HG03025 (cell line): Measurements from ENCODE around the gene EML3.
"Not testable (repeated sequence)": the region's sequence is repeated elsewhere in the genome, so short reads cannot be mapped to it uniquely, and the experiment has no call there.

Experiments used
- ATAC-seq: cut with Tn5 transposase; IDR thresholded peaks from one replicate; pipeline ENCODE4 v1.9.1; 2021; ENCODE audit warnings: mild to moderate bottlenecking, moderate library complexity; ENCODE audit not compliant: unreplicated experiment, low FRiP score

Gene EML3

GRCh38 chr11:62612366-62613290 is at the start of gene EML3, which contains the start of gene ROM1:
EML3 (minus strand) TSS chr11:62612775; CDS start chr11:62612457, 318 bp downstream.
ROM1 (plus strand) TSS chr11:62613257; CDS start chr11:62613282, 25 bp downstream.
- ATAC-seq: peak; percentile 58

- ATAC-seq: no peak
Observed at GRCh38 chr11:62656796-62657429, 44.3 kb upstream of the EML3 start.

GRCh38 chr11:62654297-62654696 is 41.7 kb upstream of the EML3 start:
- no peak for ATAC-seq

- ATAC-seq: no peak
Observed at GRCh38 chr11:62652161-62653006, 39.8 kb upstream of the EML3 start.

GRCh38 chr11:62650283-62650682 is 37.7 kb upstream of the EML3 start:
- not testable (repeated sequence) for ATAC-seq

- no peak for ATAC-seq
Observed at GRCh38 chr11:62649486-62649885, 36.9 kb upstream of the EML3 start.

- no peak for ATAC-seq
Observed at GRCh38 chr11:62648967-62649364, 36.4 kb upstream of the EML3 start.

GRCh38 chr11:62648185-62648966 is 35.8 kb upstream of the EML3 start:
- no peak for ATAC-seq

GRCh38 chr11:62647609-62648005 is 35.0 kb upstream of the EML3 start:
- no peak for ATAC-seq

GRCh38 chr11:62646825-62647608 is 34.4 kb upstream of the EML3 start:
- no peak for ATAC-seq

- peak; percentile 83 for ATAC-seq
Observed at GRCh38 chr11:62645946-62646824, 33.6 kb upstream of the EML3 start, which contains the start of gene GANAB. GANAB (minus strand) TSS chr11:62646613; CDS start chr11:62646599, 14 bp downstream.

GRCh38 chr11:62645671-62645945 is 33.0 kb upstream of the EML3 start:
- ATAC-seq: peak; percentile 1

- ATAC-seq: no peak
Observed at GRCh38 chr11:62644220-62644619, 31.6 kb upstream of the EML3 start.

GRCh38 chr11:62632492-62632891 is 19.9 kb upstream of the EML3 start:
- no peak for ATAC-seq

- no peak for ATAC-seq
Observed at GRCh38 chr11:62627713-62628112, 15.1 kb upstream of the EML3 start.

GRCh38 chr11:62622476-62623089 is 10.0 kb upstream of the EML3 start:
- no peak for ATAC-seq

- peak; percentile 85 for ATAC-seq
Observed at GRCh38 chr11:62621567-62622470, 9.2 kb upstream of the EML3 start, which contains the start of gene B3GAT3. B3GAT3 (minus strand) TSS chr11:62621986; CDS start chr11:62621947, 39 bp downstream.
